Endothelial cell of umbilical vein (primary cell): ENCODE data around the gene KCNH1. TPM values are rescaled to one million over a fixed set of nuclear protein-coding genes. Genes with fewer than 3 reads are reported as not detected.

ENCODE experiments used
- BruUV-seq: library from RNA; stranded (reverse); fragments of 400-500 nt; replicated peaks from 2 replicates; lab custom pipeline; 2021; lab: Mats Ljungman, UMichigan
- CTCF ChIA-PET: fragments of 300-600, 350-600 bp; sonication (Branson Sonifier 250); formaldehyde crosslinking; loops from one replicate; lab custom pipeline; 2021; ENCODE audit warnings: antibody characterized with exemption, inconsistent platforms; lab: Charles Lee
- POLR2A ChIA-PET: fragments of 300-600, 350-600 bp; sonication (Branson Sonifier 250); formaldehyde crosslinking; loops from one replicate; lab custom pipeline; 2021; ENCODE audit warnings: antibody characterized with exemption, inconsistent platforms; lab: Charles Lee
- DNase-seq: peaks from one replicate; pipeline ENCODE4 v3.0.0-alpha.2; 2011; ENCODE audit warnings: low read depth, low spot score
- FAIRE-seq: peaks from 2 replicates; lab custom pipeline; 2011; peaks lifted over from hg19 to GRCh38; lab: Jason Lieb, UNC
- H2AFZ ChIP-seq: 2 replicates; pipeline ENCODE4 v1.6.0; 2012; ENCODE audit warnings: low read depth, low read length, control low read depth, inconsistent platforms
- H3K27ac ChIP-seq: 2 replicates; pipeline ENCODE4 v1.5.1; 2011; ENCODE audit warnings: low read depth, mild to moderate bottlenecking, control low read depth, low read length, moderate library complexity; ENCODE audit not compliant: insufficient read depth
- H3K27me3 ChIP-seq, 2 experiments: 2 replicates each; pipeline versions ENCODE4 v1.6.0 to v1.6.1; 2011; ENCODE audit warnings: low read length in 2 of 2, mixed read lengths in 1 of 2; ENCODE audit not compliant: control insufficient read depth in 2 of 2, insufficient read depth in 2 of 2
- H3K36me3 ChIP-seq, 2 experiments: 2 replicates in 1 of 2; 3 replicates in 1 of 2; pipeline ENCODE4 v1.5.1; 2011; ENCODE audit warnings: low read length in 2 of 2, mild to moderate bottlenecking in 1 of 2, moderate library complexity in 1 of 2; ENCODE audit not compliant: control insufficient read depth in 2 of 2, insufficient read depth in 2 of 2; ENCODE audit errors: extremely low read depth in 1 of 2
- H3K4me1 ChIP-seq: 3 replicates; pipeline ENCODE4 v1.5.1; 2011; ENCODE audit warnings: mild to moderate bottlenecking, low read length; ENCODE audit not compliant: control insufficient read depth, insufficient read depth; ENCODE audit errors: extremely low read depth
- H3K4me2 ChIP-seq: 2 replicates; pipeline ENCODE4 v1.6.1; 2011; ENCODE audit warnings: low read length, control low read depth, mixed read lengths; ENCODE audit not compliant: insufficient read depth
- H3K4me3 ChIP-seq, 3 experiments: fragments of 200-600 bp in 1 of 3; sonication (generic), shearing (Covaris generic) in 1 of 3; replicated peaks in 1 of 3; 2 replicates each; pipeline ENCODE4 v1.5.1; 2011 to 2016; ENCODE audit warnings: control low read depth in 3 of 3, low read length in 3 of 3, mild to moderate bottlenecking in 2 of 3, inconsistent platforms in 1 of 3, low read depth in 1 of 3, moderate library complexity in 1 of 3; ENCODE audit not compliant: insufficient read depth in 1 of 3
- H3K79me2 ChIP-seq: 2 replicates; pipeline ENCODE4 v1.6.0; 2012; ENCODE audit warnings: low read length, inconsistent platforms; ENCODE audit not compliant: control insufficient read depth, insufficient read depth
- H3K9ac ChIP-seq: replicated peaks from 2 replicates; pipeline ENCODE3; 2011; ENCODE audit warnings: low read length, control low read depth; ENCODE audit not compliant: insufficient read depth; ENCODE audit errors: extremely low read depth
- H3K9me1 ChIP-seq: replicated peaks from 3 replicates; pipeline ENCODE4 v1.6.0; 2011; ENCODE audit warnings: mild to moderate bottlenecking, low read length; ENCODE audit not compliant: control insufficient read depth, insufficient read depth; ENCODE audit errors: extremely low read depth
- H3K9me3 ChIP-seq: replicated peaks from 2 replicates; pipeline ENCODE4 v1.5.1; 2012; ENCODE audit warnings: low read length, inconsistent platforms; ENCODE audit not compliant: control insufficient read depth, insufficient read depth
- H4K20me1 ChIP-seq: replicated peaks from 2 replicates; pipeline ENCODE3; 2011; ENCODE audit warnings: mild to moderate bottlenecking, low read length; ENCODE audit not compliant: control insufficient read depth, insufficient read depth; ENCODE audit errors: extremely low read depth
- CTCF ChIP-seq, 2 donors: IDR thresholded peaks; 1 replicate in 1 of 2; 2 replicates in 1 of 2; pipeline ENCODE4 v1.5.1; 2011; ENCODE audit warnings: low read length in 2 of 2, mild to moderate bottlenecking in 2 of 2, moderate library complexity in 2 of 2, control low read depth in 1 of 2, inconsistent platforms in 1 of 2, low read depth in 1 of 2; ENCODE audit not compliant: insufficient read depth in 1 of 2; ENCODE audit errors: extremely low read depth in 1 of 2
- EZH2 ChIP-seq: IDR thresholded peaks from 2 replicates; pipeline ENCODE4 v1.6.1; 2012; ENCODE audit warnings: borderline replicate concordance, low read depth, mild to moderate bottlenecking, moderate library complexity, low read length, inconsistent platforms; ENCODE audit not compliant: severe bottlenecking
- FOS ChIP-seq: IDR thresholded peaks from 2 replicates; pipeline ENCODE4 v1.6.1; 2011; ENCODE audit warnings: mild to moderate bottlenecking, low read length, moderate library complexity, borderline replicate concordance; ENCODE audit not compliant: insufficient read depth
- GATA2 ChIP-seq: IDR thresholded peaks from 2 replicates; pipeline ENCODE4 v1.7.0; 2011; ENCODE audit warnings: low read depth, mild to moderate bottlenecking, moderate library complexity, mixed read lengths, low read length; ENCODE audit not compliant: insufficient read length, insufficient read depth
- JUN ChIP-seq: IDR thresholded peaks from 2 replicates; pipeline ENCODE4 v1.6.1; 2011; ENCODE audit warnings: borderline replicate concordance, low read depth; ENCODE audit not compliant: insufficient read length, insufficient read depth
- MAX ChIP-seq: IDR thresholded peaks from 2 replicates; pipeline ENCODE4 v1.6.1; 2011; ENCODE audit not compliant: insufficient read depth, insufficient read length
- MYC ChIP-seq: IDR thresholded peaks from one replicate; pipeline ENCODE4 v1.6.1; 2011; ENCODE audit warnings: mild to moderate bottlenecking, low read depth, low read length
- POLR2A ChIP-seq: IDR thresholded peaks from 2 replicates; pipeline ENCODE4 v1.6.1; 2012; ENCODE audit warnings: low read depth, mild to moderate bottlenecking, control low read depth, low read length
- POLR2AphosphoS5 ChIP-seq: IDR thresholded peaks from 2 replicates; pipeline ENCODE4 v1.6.1; 2012; ENCODE audit warnings: low read depth, mild to moderate bottlenecking, control low read depth, low read length, moderate library complexity; ENCODE audit not compliant: insufficient read depth
- dilution Hi-C: fragments of 300-500 bp; cut with MboI; formaldehyde crosslinking; loops from one replicate; pipeline ENCODE4 v1.15.0; 2019; ENCODE audit warnings: low sequenced_read_pairs; ENCODE audit not compliant: extremely low pct_ligation_motif_present
- intact Hi-C: fragments of 100-400 bp; cut with micrococcal nuclease; formaldehyde crosslinking; loops from one replicate; pipeline ENCODE4 v1.10.0; 2022
- polyA plus RNA-seq, 4 experiments: library from polyadenylated mRNA; depleted of rRNA in 3 of 4; stranded (reverse) in 3 of 4; unstranded in 1 of 4; fragments of >200 nt; gene quantifications; 2 replicates each; pipeline versions ENCODE4 v1.2.1 to v1.2.3, GENCODE V29; 2011 to 2012; ENCODE audit warnings: missing spikeins in 1 of 4
- total RNA-seq: library from RNA; stranded (reverse); gene quantifications from 2 replicates; pipeline ENCODE4 v1.2.3, GENCODE V29; 2021

KCNH1 gene
- total and polyA plus RNA-seq, 2 donors (not counting 3 experiments of a cell fraction or from before 2014, with no cell fraction given), result not detected

- dilution Hi-C loops (no loop called here), intact Hi-C loops (no loop called here)
- Histone ChIP-seq H3K27me3 (no peaks in the 10 kb centered on the region), H2AFZ (no peak overlapping the region), H3K36me3 (no peaks in the 10 kb centered on the region), H3K27ac (no peak overlapping the region), H3K79me2 (no peaks in the 10 kb centered on the region), H4K20me1 (no peaks in the 10 kb centered on the region), H3K4me1 (no peaks in the 10 kb centered on the region), H3K9me3 (peaks cover 2% of the 10 kb centered on the region), H3K9ac (no peak overlapping the region), H3K4me2 (no peak overlapping the region), H3K4me3 (no peak overlapping the region), H3K9me1 (no peaks in the 10 kb centered on the region)
- no peak for TF ChIP-seq CTCF (IDR thresholded peaks at IDR 0.05; ENCODE audit: extremely low read depth in 1 of 2, insufficient read depth in 1 of 2, low read depth in 1 of 2, low read length in 2 of 2)
- no peak for TF ChIP-seq POLR2AphosphoS5
- TF ChIP-seq FOS, result no peak
- no peak for TF ChIP-seq GATA2
- no peak for TF ChIP-seq POLR2A
- no peak for TF ChIP-seq EZH2
- TF ChIP-seq MAX, result no peak
- no peak for TF ChIP-seq JUN
- TF ChIP-seq MYC, result no peak
- BruUV-seq, result no TSS peak
- DNase-seq (no peak), FAIRE-seq (no peak)
- ChIA-PET POLR2A (no interaction called here), CTCF (no interaction called here)
These were observed 291.9 kb downstream of the KCNH1 start for GRCh38 chr1:210841926-210842625.
